D721Med (cell line): ENCODE data around the gene HIVEP3.

ENCODE experiments used
- DNase-seq: peaks from one replicate; pipeline ENCODE4 v3.0.0; 2011; ENCODE audit warnings: low spot score; ENCODE audit not compliant: insufficient read length
- FAIRE-seq: peaks from 2 replicates; lab custom pipeline; 2011; peaks lifted over from hg19 to GRCh38; lab: Jason Lieb, UNC
- CTCF ChIP-seq: IDR thresholded peaks from 2 replicates; pipeline ENCODE4 v1.5.1; 2012; ENCODE audit warnings: mild to moderate bottlenecking, control low read depth; ENCODE audit not compliant: insufficient read depth; ENCODE audit errors: missing control alignments

The HIVEP3 gene

DNA sequence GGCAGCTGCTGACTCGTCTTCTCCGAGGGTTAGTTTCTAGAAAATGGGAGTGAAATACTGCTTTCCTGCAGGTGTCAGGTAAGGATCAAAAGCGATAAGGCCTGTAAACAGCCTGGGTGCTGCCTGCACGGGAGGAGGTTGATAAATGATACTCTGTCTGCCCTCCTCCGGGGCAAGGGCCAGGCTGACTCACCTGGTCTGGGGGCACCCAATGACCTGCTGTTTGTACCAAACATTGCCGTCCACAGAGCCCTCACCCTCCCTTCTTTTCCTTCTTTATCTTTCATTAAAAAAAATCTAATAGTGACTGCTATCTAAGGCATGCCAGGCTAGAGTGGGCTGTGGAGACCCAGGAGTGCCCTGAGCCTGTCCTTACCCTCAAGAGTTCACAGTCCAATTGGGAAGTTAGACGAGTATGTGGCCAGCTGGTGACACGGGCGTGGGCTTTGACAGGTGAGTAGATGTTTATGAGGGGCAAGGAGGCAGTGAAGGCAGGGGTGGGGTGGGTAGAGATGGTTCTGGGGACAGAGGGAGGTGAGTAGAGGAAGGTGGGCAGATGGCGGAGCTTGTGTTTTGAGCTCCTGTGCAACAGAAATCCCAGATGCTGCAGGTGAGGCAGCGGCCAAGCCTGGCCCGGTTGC lies 450.5 kb downstream of the HIVEP3 start:
- TF ChIP-seq CTCF: no peak
- FAIRE-seq (no peak), DNase-seq (no peak)

- FAIRE-seq (no peak), DNase-seq (no peak)
- no peak for TF ChIP-seq CTCF
Measured at GRCh38 chr1:41467673-41468072, 451.0 kb downstream of the HIVEP3 start.

GRCh38 chr1:41466146-41466545 lies 452.6 kb downstream of the HIVEP3 start:
- DNase-seq: no peak
- no peak for TF ChIP-seq CTCF
- FAIRE-seq: no peak

GRCh38 chr1:41465741-41466140 lies 453.0 kb downstream of the HIVEP3 start:
- DNase-seq: no peak
- TF ChIP-seq CTCF: no peak
- no peak for FAIRE-seq

- DNase-seq (no peak), FAIRE-seq (no peak)
- TF ChIP-seq CTCF: no peak
Measured at GRCh38 chr1:41464885-41465284, 453.8 kb downstream of the HIVEP3 start.

- no peak for TF ChIP-seq CTCF
- no peak for FAIRE-seq
Measured at GRCh38 chr1:41463516-41463915, 455.2 kb downstream of the HIVEP3 start.

DNA sequence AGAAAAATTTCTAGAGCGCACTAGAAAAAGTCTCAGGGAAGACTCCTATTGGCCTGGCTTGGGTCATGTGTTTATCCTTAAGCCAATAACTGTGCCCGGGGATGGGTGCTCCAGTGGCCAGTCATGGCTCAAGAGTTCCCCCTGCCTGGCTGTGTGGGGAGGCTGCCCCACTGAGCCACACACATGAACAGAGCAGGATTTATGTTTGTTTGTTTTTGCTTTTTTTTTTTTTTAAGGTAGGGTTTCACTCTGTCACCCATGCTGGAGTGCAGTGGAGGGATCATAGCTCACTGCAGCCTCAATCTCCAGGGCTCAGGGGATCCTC lies 456.1 kb downstream of the HIVEP3 start:
- no peak for TF ChIP-seq CTCF
- DNase-seq (no peak), FAIRE-seq (no peak)

More at GRCh38 chr1:41463516-41463915, 455.2 kb downstream of the HIVEP3 start:
- no peak for DNase-seq
